LNCAP (cell line): ENCODE data around the gene PTPRD.

Experiments used
- TF ChIP-seq, protein P1 (sequence below): fragments of 450-650 bp; IDR thresholded peaks from 2 replicates; pipeline ENCODE4 v1.5.1; 2017; ENCODE audit warnings: mild to moderate bottlenecking

PTPRD gene

GRCh38 chr9:9623506-9623905 lies 989.3 kb downstream of the PTPRD start:
- TF ChIP-seq, protein P1, sequence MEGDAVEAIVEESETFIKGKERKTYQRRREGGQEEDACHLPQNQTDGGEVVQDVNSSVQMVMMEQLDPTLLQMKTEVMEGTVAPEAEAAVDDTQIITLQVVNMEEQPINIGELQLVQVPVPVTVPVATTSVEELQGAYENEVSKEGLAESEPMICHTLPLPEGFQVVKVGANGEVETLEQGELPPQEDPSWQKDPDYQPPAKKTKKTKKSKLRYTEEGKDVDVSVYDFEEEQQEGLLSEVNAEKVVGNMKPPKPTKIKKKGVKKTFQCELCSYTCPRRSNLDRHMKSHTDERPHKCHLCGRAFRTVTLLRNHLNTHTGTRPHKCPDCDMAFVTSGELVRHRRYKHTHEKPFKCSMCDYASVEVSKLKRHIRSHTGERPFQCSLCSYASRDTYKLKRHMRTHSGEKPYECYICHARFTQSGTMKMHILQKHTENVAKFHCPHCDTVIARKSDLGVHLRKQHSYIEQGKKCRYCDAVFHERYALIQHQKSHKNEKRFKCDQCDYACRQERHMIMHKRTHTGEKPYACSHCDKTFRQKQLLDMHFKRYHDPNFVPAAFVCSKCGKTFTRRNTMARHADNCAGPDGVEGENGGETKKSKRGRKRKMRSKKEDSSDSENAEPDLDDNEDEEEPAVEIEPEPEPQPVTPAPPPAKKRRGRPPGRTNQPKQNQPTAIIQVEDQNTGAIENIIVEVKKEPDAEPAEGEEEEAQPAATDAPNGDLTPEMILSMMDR: no peak

- TF ChIP-seq, protein P1: no peak
Observed at GRCh38 chr9:9621355-9621940, 991.4 kb downstream of the PTPRD start.

DNA sequence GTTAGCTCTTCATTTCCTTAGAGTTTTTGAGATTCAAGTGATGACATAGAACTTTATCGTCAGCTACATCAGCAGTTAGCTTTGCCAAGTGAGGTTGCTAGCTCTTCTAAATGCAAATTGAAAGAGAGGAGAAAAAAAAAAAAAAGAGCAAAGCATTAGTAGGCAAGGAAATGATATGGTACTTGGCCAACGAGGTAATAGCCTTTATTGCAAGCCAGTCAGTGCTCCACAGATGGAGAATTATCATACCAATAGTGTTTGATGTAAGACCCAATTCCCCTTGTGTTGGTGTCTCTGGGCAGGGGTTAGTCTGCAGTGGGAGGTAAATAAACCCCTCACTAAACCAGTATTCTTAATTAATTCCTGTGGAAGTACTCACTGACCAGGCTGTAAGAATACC lies 992.1 kb downstream of the PTPRD start:
- TF ChIP-seq, protein P1: no peak

DNA sequence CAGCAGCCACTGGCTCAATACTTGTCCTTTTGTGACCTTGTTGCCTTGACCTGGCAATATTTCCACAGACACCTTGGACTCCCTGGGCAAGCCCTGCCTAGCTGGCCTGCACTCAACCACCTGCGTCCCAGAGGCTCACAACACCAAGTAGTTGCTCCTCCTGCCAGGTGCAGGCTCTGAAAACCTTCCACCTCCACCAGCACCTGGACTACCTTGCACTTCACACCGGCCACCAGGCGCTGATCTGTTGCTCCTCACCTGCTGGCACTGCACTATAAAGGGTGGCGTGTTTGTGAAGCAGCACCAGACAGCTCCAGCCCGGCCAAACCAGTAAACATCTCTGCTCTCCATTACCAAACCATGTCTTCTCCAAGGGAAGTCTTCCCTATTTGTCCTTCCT lies 997.7 kb downstream of the PTPRD start:
- TF ChIP-seq, protein P1: no peak

DNA sequence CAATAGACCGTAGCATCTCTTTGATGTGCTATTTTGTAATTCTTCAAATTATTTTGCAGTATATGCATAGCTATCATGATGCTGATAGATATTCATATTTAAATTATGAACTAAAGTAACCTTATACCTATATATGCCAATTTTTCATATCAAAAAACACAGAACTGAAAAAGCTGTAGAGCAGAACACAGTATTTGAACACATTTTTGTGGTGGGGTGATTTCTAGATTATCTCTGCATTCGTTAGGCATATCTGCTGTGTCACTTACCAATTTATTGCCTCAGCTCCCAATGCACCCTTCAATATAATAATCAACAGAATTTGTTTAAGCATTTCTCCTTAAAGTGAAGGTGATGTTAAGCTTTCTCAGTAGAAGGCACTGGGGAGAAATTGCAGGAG lies 998.2 kb downstream of the PTPRD start:
- TF ChIP-seq, protein P1: no peak

DNA sequence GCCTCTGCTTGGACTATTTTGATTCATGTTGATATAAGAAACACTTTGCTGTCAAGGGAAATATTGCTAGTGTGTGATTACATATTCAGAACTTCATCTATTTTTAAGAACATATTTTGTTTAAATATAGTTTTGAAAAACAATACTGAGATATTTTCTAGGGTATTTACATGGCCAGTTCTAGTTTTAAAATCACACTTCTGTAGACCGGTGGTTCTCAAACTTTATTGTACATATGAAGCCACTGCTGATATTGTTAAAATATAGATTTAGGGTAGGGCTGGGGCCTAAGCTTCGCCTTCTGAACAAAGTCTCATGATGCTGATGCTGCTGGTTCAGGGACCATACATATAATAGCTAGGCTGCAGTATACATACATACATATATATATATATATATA lies 1000.0 kb downstream of the PTPRD start:
- TF ChIP-seq, protein P1: no peak

- TF ChIP-seq, protein P1: no peak
Observed at GRCh38 chr9:9612270-9612669, 1000.5 kb downstream of the PTPRD start.

GRCh38 chr9:9605681-9606080 lies 1007.1 kb downstream of the PTPRD start:
- TF ChIP-seq, protein P1: no peak
